OCI-LY1 (cell line): Measurements from ENCODE around the gene GOT1.

Source experiments
- H2AFZ ChIP-seq: fragments of 200-600 bp; sonication (generic), shearing (Covaris generic); 2 replicates; pipeline ENCODE4 v1.6.0; 2014; ENCODE audit warnings: antibody characterized with exemption, mild to moderate bottlenecking, low read length
- H3F3A ChIP-seq: fragments of 200-600 bp; sonication (generic), shearing (Covaris generic); 2 replicates; pipeline ENCODE4 v1.6.0; 2014; ENCODE audit warnings: mild to moderate bottlenecking, antibody characterized with exemption, low read length, moderate library complexity; ENCODE audit not compliant: insufficient read depth
- H3K27ac ChIP-seq: fragments of 200-600 bp; sonication (generic); 2 replicates; pipeline ENCODE4 v1.5.1; 2014; ENCODE audit warnings: low read length, mixed run types, mild to moderate bottlenecking, low read depth; ENCODE audit not compliant: poor library complexity, severe bottlenecking
- H3K27me3 ChIP-seq: fragments of 200-600 bp; sonication (generic); 2 replicates; pipeline ENCODE4 v1.6.0; 2014; ENCODE audit warnings: antibody characterized with exemption, mild to moderate bottlenecking, low read length, moderate library complexity; ENCODE audit not compliant: insufficient read depth
- H3K36me3 ChIP-seq: fragments of 200-600 bp; sonication (generic); 2 replicates; pipeline ENCODE4 v1.6.1; 2014; ENCODE audit warnings: mild to moderate bottlenecking, antibody characterized with exemption, low read length, moderate library complexity, mixed read lengths; ENCODE audit not compliant: insufficient read depth
- H3K4me1 ChIP-seq: fragments of 200-600 bp; sonication (generic); 2 replicates; pipeline ENCODE4 v1.5.1; 2014; ENCODE audit warnings: mild to moderate bottlenecking, low read length, moderate library complexity; ENCODE audit not compliant: insufficient read depth, severe bottlenecking
- H3K4me2 ChIP-seq: fragments of 200-600 bp; sonication (generic), shearing (Covaris generic); 2 replicates; pipeline ENCODE4 v1.6.1; 2014; ENCODE audit warnings: low read length
- H3K4me3 ChIP-seq: fragments of 200-600 bp; sonication (generic); 2 replicates; pipeline ENCODE4 v1.5.1; 2014; ENCODE audit warnings: low read length, low read depth, mild to moderate bottlenecking, mixed read lengths; ENCODE audit not compliant: poor library complexity, severe bottlenecking
- H3K79me2 ChIP-seq: fragments of 200-600 bp; shearing (Covaris generic); 2 replicates; pipeline ENCODE4 v1.6.1; 2016; ENCODE audit warnings: mixed run types, low read length, mixed read lengths; ENCODE audit not compliant: insufficient read depth
- H3K9ac ChIP-seq: fragments of 200-600 bp; sonication (generic), shearing (Covaris generic); 2 replicates; pipeline ENCODE4 v1.6.1; 2014; ENCODE audit warnings: mild to moderate bottlenecking, low read length, mixed read lengths
- H3K9me2 ChIP-seq: fragments of 200-600 bp; sonication (generic), shearing (Covaris generic); 2 replicates; pipeline ENCODE4 v1.6.1; 2014; ENCODE audit warnings: low read depth, mild to moderate bottlenecking, low read length, mixed read lengths
- H3K9me3 ChIP-seq: fragments of 200-600 bp; shearing (Covaris generic); 2 replicates; pipeline ENCODE4 v1.6.1; 2014; ENCODE audit warnings: low read length, mixed read lengths
- H4K20me1 ChIP-seq: fragments of 200-600 bp; sonication (generic), shearing (Covaris generic); 2 replicates; pipeline ENCODE4 v1.6.0; 2016; ENCODE audit warnings: mild to moderate bottlenecking, low read length; ENCODE audit not compliant: insufficient read depth
- CTCF ChIP-seq: fragments of 200-600 bp; sonication (generic), shearing (Covaris generic); IDR thresholded peaks from 2 replicates; pipeline ENCODE4 v1.5.1; 2017; ENCODE audit warnings: mild to moderate bottlenecking, antibody characterized with exemption, low read length, moderate library complexity, mixed read lengths
- EZH2 ChIP-seq: fragments of 200-600 bp; sonication (generic), shearing (Covaris generic); IDR thresholded peaks from 2 replicates; pipeline ENCODE4 v1.8.0; 2017; ENCODE audit warnings: borderline replicate concordance, mixed run types, mild to moderate bottlenecking, antibody characterized with exemption, low read length, moderate library complexity, mixed read lengths

The GOT1 gene

DNA sequence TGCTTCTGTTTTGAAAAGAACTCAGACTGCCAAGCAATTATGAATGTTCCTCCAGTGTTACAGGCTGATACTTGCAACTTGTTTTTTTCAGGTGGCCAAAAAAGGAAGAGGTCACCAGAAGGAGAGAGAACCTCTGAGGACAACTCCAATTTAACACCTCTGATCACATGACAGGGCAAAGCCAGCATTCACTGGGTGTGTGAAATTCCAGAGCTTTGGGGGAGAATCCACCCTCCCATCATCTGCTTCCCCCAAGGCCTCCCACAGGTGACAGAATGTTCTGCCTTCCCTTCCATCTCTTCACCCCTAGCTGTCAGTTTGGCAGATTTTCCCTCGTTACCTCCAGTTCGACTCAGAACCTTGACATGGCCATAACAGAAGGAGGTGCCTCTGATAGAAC lies 39.1 kb downstream of the GOT1 start:
- Histone ChIP-seq H3K27ac (no peak overlapping the region), H4K20me1 (no peaks in the 10 kb centered on the region), H3K4me2 (no peak overlapping the region), H3F3A (no peaks in the 10 kb centered on the region), H3K9me2 (no peaks in the 10 kb centered on the region), H3K4me3 (no peak overlapping the region), H3K27me3 (no peaks in the 10 kb centered on the region), H3K36me3 (no peaks in the 10 kb centered on the region), H3K4me1 (no peaks in the 10 kb centered on the region), H3K79me2 (no peaks in the 10 kb centered on the region), H3K9me3 (no peaks in the 10 kb centered on the region), H3K9ac (no peak overlapping the region), H2AFZ (no peak overlapping the region)
- TF ChIP-seq EZH2 (no peak), CTCF (no peak)

DNA sequence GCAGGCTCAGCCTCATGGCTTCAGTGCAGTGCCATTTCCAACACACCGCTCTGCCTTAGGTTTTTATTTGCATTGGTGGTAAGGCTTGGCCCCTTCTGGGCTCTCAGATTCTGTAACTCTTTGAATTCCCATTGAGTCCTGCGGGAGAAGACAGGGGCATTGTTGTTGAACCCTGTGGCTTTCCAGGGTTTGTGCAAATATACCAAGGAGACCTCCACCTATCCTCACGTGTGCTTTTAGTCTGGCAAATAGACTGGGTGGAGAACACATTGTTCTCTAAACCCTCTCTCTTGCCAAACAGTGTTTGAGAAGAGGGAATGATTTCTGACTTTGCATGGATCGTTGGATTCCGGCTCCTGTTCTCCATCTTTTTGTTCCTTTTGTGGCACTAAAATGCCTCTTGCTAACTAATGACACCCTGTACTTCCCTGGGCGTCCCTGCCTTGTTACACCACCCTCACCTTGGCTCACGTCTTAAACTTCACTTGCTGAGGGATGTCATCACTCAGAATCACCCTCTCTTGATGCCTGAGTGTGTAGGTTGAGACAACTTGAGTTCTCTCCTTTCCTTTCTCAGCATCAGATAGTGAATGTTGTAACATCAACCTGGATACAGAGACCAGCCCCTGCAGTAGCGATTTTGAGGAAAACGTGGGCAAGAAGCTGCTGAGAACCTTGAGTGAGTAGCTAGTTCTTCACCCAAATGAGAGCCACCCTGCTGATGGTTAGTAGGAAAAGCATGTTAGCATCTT lies 40.5 kb downstream of the GOT1 start:
- no peaks in the 10 kb centered on the region for H3K9me2 ChIP-seq
- no peaks in the 10 kb centered on the region for H3K36me3 ChIP-seq
- no peak overlapping the region for H3K9ac ChIP-seq
- no peaks in the 10 kb centered on the region for H3F3A ChIP-seq
- H3K27me3 ChIP-seq: no peaks in the 10 kb centered on the region
- no peaks in the 10 kb centered on the region for H3K79me2 ChIP-seq
- H3K4me3 ChIP-seq: no peak overlapping the region
- no peaks in the 10 kb centered on the region for H3K4me1 ChIP-seq
- H3K4me2 ChIP-seq: no peak overlapping the region
- H2AFZ ChIP-seq: no peak overlapping the region
- H3K27ac ChIP-seq: no peak overlapping the region
- no peaks in the 10 kb centered on the region for H4K20me1 ChIP-seq
- TF ChIP-seq CTCF (no peak), EZH2 (no peak)
- H3K9me3 ChIP-seq: no peaks in the 10 kb centered on the region

DNA sequence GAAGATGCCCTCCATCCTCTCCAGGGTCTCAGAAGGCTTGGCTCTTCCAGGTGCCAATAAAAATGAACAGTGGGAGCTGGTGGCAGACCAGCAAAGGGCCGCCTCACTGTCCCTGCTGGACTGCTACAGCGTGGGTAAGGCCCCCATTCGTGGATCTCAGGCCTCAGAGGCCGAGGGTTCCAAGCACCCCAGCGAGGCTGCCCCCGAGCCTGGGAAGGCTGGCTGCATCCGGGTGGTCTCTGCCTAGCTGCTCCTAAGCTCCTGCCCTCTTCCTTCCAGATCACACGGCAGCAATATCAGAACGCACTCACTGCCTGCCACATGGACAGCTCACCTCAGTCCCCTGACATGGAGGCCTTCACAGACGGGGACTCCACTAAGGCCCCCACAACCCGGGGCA lies 42.9 kb downstream of the GOT1 start:
- Histone ChIP-seq H4K20me1 (no peaks in the 10 kb centered on the region), H3K9me3 (no peaks in the 10 kb centered on the region), H3K4me3 (no peak overlapping the region), H3K79me2 (no peaks in the 10 kb centered on the region), H2AFZ (no peak overlapping the region), H3F3A (no peaks in the 10 kb centered on the region), H3K27ac (no peak overlapping the region), H3K4me1 (no peaks in the 10 kb centered on the region), H3K9me2 (no peaks in the 10 kb centered on the region), H3K9ac (no peak overlapping the region), H3K4me2 (no peak overlapping the region), H3K36me3 (no peaks in the 10 kb centered on the region), H3K27me3 (no peaks in the 10 kb centered on the region)
- TF ChIP-seq CTCF: no peak
- no peak for TF ChIP-seq EZH2
